Prostate gland (tissue), 2 donors: Measurements from ENCODE around the gene ATP6V1G2. TPM values are rescaled to one million over a fixed set of nuclear protein-coding genes. Genes with fewer than 3 reads are reported as not detected.
A peak's percentile ranks its signal among the peaks of the same experiment; 100 is the strongest.

Source experiments
- DNase-seq: peaks from one replicate; pipeline ENCODE4 v3.0.0-alpha.2; 2019; ENCODE audit warnings: low spot score
- H3K27ac ChIP-seq, 2 donors: fragments of 200-600 bp; sonication (generic); 2 replicates each; pipeline ENCODE4 v1.5.1; 2017 to 2019
- H3K27me3 ChIP-seq: fragments of 200-600 bp; sonication (generic); replicated peaks from 2 replicates; pipeline ENCODE4 v1.5.1; 2019; ENCODE audit not compliant: insufficient read depth
- H3K36me3 ChIP-seq, 2 donors: fragments of 200-600 bp; sonication (generic); 1 replicate in 1 of 2; 2 replicates in 1 of 2; pipeline versions ENCODE4 v1.5.1 to v1.8.1; 2017 to 2019
- H3K4me1 ChIP-seq: fragments of 200-600 bp; sonication (generic); replicated peaks from 2 replicates; pipeline ENCODE4 v1.5.1; 2019
- H3K4me3 ChIP-seq, 2 donors: fragments of 200-600 bp; sonication (generic); 2 replicates each; pipeline ENCODE4 v1.5.1; 2017 to 2019
- H3K9me3 ChIP-seq: fragments of 200-600 bp; sonication (generic); 2 replicates; pipeline ENCODE4 v1.5.1; 2017
- POLR2A ChIP-seq: fragments of 450-650 bp; IDR thresholded peaks from one replicate; pipeline ENCODE4 v1.6.1; 2016; ENCODE audit warnings: antibody characterized with exemption, mild to moderate bottlenecking
- POLR2AphosphoS5 ChIP-seq: sonication (generic); formaldehyde crosslinking; IDR thresholded peaks from one replicate; pipeline ENCODE4 v1.6.1; 2017; ENCODE audit warnings: antibody characterized with exemption
- WGBS: methylation state at CpG from one replicate; pipeline ENCODE4 v1.1.5; 2018; 5-methylcytosine and 5-hydroxymethylcytosine counted together
- intact Hi-C: fragments of 100-400 bp; cut with DNase I; formaldehyde crosslinking; loops from one replicate; pipeline ENCODE4 v1.14.2; 2022
- total RNA-seq, 2 donors: library from RNA; depleted of rRNA; stranded (reverse); fragments of >200 nt; gene quantifications; one replicate each; pipeline ENCODE4 v1.1.0, GENCODE V29; 2016
- TF ChIP-seq, protein P1 (sequence below), 4 experiments: fragments of 200-600 bp in 2 of 4; fragments of 450-650 bp in 2 of 4; sonication (generic) in 2 of 4; IDR thresholded peaks; 1 replicate in 3 of 4; 2 replicates in 1 of 4; pipeline ENCODE4 v1.5.1; 2016 to 2019; ENCODE audit warnings: antibody characterized with exemption in 4 of 4, mild to moderate bottlenecking in 2 of 4, moderate library complexity in 2 of 4

ATP6V1G2 gene
- total RNA-seq, 2 donors from 2014 or later = 0.36 to 0.74 TPM

DNA sequence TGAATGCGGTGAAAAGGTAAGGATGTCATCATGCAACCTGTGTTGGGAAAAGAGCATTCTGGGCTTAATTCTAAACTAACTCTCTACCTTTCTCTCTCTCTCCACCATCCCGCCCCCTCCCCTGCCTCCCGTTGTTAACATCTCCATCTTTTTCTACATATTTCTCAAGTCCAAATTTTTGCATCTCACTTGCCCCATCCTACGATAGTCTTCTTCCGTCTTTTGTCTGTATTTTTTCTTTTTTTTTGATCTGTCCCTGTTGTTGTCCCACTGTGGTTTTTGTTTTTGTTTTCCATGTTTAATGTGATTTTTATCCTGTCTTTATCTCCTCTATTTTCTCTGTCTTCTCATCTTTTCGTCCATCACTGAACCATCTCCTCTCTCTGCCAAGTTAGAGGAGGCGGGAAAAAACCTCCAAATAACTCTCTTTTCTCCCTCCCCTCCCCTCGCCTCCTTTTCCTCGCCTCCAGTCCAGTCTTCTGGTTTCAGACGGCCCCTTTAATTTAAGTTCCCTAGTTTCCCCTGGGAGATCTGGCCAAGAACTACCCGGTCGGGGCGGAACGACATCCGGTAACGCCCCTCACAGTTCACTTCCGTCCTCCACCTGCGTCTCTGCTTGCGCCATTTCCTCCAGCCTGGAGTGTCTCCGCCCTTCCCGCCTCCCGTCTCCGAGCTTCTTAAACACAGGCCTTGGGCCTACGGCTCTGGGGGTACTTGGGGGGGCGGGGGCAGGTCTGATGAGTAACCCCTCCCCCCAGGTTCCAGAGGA lies 734 bp upstream of the ATP6V1G2 start, which contains the start of gene NFKBIL1:
Gene NFKBIL1, plus strand, starts transcription at position 651 of the 769 bp plus-strand sequence. Its CDS starts 87 bp downstream, at position 738.
- intact Hi-C loops = loop anchor here (1.0 kb wide), 1 partner anchor 51 kb away; no protein-coding TSS in a partner anchor
- Histone ChIP-seq H3K27me3 (no peaks in the 10 kb centered on the region), H3K9me3 (no peaks in the 10 kb centered on the region), H3K27ac (peak within 1 kb of the TSS; percentile 81 to 90), H3K36me3 (no peaks in the 10 kb centered on the region), H3K4me3 (peak within 1 kb of the TSS; percentile 35 to 43), H3K4me1 (peaks cover 6% of the 10 kb centered on the region)
- under 1% methylated on average over 25 of the region's 25 CpGs for WGBS
- TF ChIP-seq POLR2AphosphoS5 (peak; percentile 98), POLR2A (peak; percentile 70)
- TF ChIP-seq, protein P1, sequence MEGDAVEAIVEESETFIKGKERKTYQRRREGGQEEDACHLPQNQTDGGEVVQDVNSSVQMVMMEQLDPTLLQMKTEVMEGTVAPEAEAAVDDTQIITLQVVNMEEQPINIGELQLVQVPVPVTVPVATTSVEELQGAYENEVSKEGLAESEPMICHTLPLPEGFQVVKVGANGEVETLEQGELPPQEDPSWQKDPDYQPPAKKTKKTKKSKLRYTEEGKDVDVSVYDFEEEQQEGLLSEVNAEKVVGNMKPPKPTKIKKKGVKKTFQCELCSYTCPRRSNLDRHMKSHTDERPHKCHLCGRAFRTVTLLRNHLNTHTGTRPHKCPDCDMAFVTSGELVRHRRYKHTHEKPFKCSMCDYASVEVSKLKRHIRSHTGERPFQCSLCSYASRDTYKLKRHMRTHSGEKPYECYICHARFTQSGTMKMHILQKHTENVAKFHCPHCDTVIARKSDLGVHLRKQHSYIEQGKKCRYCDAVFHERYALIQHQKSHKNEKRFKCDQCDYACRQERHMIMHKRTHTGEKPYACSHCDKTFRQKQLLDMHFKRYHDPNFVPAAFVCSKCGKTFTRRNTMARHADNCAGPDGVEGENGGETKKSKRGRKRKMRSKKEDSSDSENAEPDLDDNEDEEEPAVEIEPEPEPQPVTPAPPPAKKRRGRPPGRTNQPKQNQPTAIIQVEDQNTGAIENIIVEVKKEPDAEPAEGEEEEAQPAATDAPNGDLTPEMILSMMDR (IDR thresholded peaks at IDR 0.05) = no peak
- peak; percentile 96 for DNase-seq

DNA sequence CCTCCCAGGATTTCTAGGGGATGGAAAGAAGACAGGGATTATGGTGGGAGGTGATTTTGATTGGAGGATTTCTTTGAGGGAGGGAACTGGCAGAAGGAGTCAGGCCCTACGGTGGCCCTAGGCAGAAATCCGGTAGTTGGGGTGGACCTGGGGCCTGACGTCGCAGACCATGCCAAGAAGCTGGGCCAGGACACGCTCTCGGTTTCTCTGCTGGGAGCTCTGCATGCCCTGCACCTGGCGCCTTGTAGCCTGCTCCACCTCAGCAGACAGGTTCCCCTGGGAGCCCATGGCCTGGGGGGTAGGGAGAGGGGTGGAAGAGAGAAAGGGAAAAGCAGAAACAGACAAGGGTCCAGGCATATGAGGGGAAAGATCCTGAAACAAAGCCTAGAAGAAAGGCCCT lies 1.1 kb downstream of the ATP6V1G2 start:
- H3K27ac ChIP-seq = no peak overlapping the region
- no peaks in the 10 kb centered on the region for H3K36me3 ChIP-seq
- no peak overlapping the region for H3K4me3 ChIP-seq
- TF ChIP-seq, protein P1 (IDR thresholded peaks at IDR 0.05) = no peak
- no peak for TF ChIP-seq POLR2A
- TF ChIP-seq POLR2AphosphoS5 = no peak
- no peaks in the 10 kb centered on the region for H3K27me3 ChIP-seq
- 77% methylated on average over 7 of the region's 7 CpGs for WGBS
- intact Hi-C loops = no loop called here
- H3K9me3 ChIP-seq = no peaks in the 10 kb centered on the region
- peaks cover 11% of the 10 kb centered on the region for H3K4me1 ChIP-seq
- no peak for DNase-seq

DNA sequence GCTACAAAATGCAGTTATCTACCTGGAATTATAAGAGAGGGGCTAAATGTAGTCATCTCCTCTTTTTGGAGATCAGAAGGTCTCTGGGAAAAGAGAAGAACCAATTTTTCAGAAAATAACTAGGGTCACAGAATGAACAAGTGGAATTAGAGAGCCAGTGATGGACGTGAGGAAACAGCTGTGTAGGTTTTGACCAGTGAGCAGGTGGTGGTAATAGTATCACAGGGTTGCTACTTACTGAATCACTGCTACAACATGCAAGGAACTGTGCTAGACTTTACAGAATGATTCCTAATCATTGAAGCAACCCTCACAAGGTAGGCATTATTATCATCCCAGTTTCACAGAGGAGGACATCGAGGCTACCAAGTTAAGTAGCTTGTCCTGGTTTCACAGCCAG lies 1.7 kb downstream of the ATP6V1G2 start:
- H3K4me3 ChIP-seq = no peak overlapping the region
- TF ChIP-seq POLR2AphosphoS5 (no peak), POLR2A (no peak)
- TF ChIP-seq, protein P1 (IDR thresholded peaks at IDR 0.05) = no peak
- H3K27ac ChIP-seq = no peak overlapping the region
- no peaks in the 10 kb centered on the region for H3K9me3 ChIP-seq
- H3K4me1 ChIP-seq = peaks cover 16% of the 10 kb centered on the region
- 80% methylated on average over 2 of the region's 2 CpGs for WGBS
- intact Hi-C loops = no loop called here
- H3K36me3 ChIP-seq = no peaks in the 10 kb centered on the region
- H3K27me3 ChIP-seq = no peaks in the 10 kb centered on the region
- DNase-seq = no peak

DNA sequence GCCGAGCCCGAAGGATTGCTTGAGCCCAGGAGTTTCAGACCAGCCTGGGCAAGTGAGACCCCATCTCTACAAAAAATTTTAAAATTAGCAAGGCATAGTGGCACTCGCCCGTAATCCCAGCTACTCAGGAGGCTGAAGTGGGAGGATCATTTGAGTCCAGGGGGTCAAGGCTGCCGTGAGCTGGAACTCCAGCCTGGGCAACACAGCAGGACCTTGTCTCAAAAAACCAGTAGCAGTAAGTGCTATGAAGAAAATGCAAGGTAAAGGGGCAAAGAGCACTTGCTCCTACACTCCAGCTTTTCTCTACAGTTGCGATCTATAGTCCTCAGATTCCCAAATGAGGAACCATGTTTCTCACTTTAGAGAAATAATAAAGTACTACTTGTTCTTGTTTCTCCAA lies 2.8 kb downstream of the ATP6V1G2 start:
- H3K36me3 ChIP-seq = no peaks in the 10 kb centered on the region
- no peak overlapping the region for H3K27ac ChIP-seq
- intact Hi-C loops = no loop called here
- no peaks in the 10 kb centered on the region for H3K9me3 ChIP-seq
- no peak overlapping the region for H3K4me3 ChIP-seq
- H3K4me1 ChIP-seq = peaks cover 25% of the 10 kb centered on the region
- WGBS = 94% methylated on average over 6 of the region's 6 CpGs
- no peak for DNase-seq
- TF ChIP-seq POLR2A (no peak), POLR2AphosphoS5 (no peak)
- TF ChIP-seq, protein P1 (IDR thresholded peaks at IDR 0.05) = no peak
- no peaks in the 10 kb centered on the region for H3K27me3 ChIP-seq
